BE2C (cell line): ENCODE results near the gene EXOC6B.

Experiments
- DNase-seq: peaks from one replicate; pipeline ENCODE4 v3.0.0-alpha.2; 2020
- H3K27me3 ChIP-seq: fragments of 250-450 bp; sonication (Bioruptor Pico); 2 replicates; pipeline ENCODE4 v1.5.1; 2020; ENCODE audit warnings: mild to moderate bottlenecking
- H3K36me3 ChIP-seq: fragments of 250-450 bp; sonication (Bioruptor Pico); 2 replicates; pipeline ENCODE4 v1.5.1; 2020; ENCODE audit warnings: mild to moderate bottlenecking
- H3K4me1 ChIP-seq: fragments of 250-450 bp; sonication (Bioruptor Pico); 2 replicates; pipeline ENCODE4 v1.5.1; 2020
- H3K4me3 ChIP-seq: 2 replicates; pipeline ENCODE4 v1.5.1; 2011; ENCODE audit warnings: low read depth, low read length
- H3K9me3 ChIP-seq: fragments of 250-450 bp; sonication (Bioruptor Pico); 2 replicates; pipeline ENCODE4 v1.5.1; 2020
- TF ChIP-seq, protein P1 (sequence below): IDR thresholded peaks from 2 replicates; pipeline ENCODE4 v1.5.1; 2012; ENCODE audit warnings: mild to moderate bottlenecking, low read depth, low read length

The EXOC6B gene

DNA sequence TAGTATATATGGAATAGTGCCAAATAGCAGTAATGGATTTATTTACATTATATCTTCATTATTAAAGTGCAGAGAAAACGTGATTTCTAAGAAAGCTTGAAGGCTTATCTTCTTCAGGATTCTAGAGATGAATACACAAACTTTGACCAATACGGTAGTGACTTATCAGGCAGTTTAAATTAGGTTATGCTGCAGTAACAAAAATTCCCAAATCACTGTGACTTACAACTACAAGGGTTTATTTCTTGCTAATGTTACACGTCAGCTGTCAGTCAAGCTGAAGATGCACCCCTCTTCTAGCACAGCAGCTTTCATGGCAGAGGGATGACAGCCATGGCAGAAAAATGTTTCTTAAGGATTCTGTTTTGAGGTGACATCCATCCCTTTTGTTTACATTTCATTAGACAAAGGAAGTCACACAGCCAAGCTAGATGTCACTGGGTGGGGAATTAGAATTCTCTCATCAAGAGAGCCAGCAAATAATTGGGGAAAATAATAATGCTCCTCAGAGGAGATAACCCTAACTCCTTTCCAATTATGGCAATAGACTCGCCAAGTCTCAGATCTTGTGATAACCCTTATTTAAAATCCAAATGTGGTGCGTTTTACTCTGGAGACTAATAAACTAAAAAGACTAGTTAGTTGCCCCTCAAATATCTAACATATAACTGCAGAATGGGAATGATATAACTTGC, 409.9 kb downstream of the EXOC6B start:
- no peak for DNase-seq
- TF ChIP-seq, protein P1, sequence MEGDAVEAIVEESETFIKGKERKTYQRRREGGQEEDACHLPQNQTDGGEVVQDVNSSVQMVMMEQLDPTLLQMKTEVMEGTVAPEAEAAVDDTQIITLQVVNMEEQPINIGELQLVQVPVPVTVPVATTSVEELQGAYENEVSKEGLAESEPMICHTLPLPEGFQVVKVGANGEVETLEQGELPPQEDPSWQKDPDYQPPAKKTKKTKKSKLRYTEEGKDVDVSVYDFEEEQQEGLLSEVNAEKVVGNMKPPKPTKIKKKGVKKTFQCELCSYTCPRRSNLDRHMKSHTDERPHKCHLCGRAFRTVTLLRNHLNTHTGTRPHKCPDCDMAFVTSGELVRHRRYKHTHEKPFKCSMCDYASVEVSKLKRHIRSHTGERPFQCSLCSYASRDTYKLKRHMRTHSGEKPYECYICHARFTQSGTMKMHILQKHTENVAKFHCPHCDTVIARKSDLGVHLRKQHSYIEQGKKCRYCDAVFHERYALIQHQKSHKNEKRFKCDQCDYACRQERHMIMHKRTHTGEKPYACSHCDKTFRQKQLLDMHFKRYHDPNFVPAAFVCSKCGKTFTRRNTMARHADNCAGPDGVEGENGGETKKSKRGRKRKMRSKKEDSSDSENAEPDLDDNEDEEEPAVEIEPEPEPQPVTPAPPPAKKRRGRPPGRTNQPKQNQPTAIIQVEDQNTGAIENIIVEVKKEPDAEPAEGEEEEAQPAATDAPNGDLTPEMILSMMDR: no peak
- H3K9me3 ChIP-seq: no peaks in the 10 kb centered on the region
- no peaks in the 10 kb centered on the region for H3K36me3 ChIP-seq
- H3K4me3 ChIP-seq: no peak overlapping the region
- H3K4me1 ChIP-seq: no peaks in the 10 kb centered on the region
- H3K27me3 ChIP-seq: no peaks in the 10 kb centered on the region

DNA sequence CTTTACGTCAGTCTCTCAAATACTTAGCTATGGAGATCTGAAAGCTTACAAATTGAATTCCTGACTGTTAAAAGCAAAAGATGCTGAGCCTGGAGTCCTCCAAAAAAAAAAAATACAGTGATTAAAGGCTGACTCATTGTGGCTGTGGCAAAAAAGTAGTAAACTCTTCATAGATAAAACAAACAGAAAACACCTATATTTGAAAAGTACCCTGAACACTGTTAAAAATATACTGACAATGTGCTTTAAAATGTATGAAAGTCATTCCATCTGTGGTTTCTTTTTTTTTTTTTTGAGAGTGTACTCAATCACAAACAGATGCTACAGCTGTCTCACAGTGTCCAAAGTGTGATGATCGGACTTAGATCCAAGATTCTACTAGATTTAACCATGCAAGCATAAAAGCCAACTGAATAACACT, 410.6 kb downstream of the EXOC6B start:
- Histone ChIP-seq H3K36me3 (no peaks in the 10 kb centered on the region), H3K27me3 (no peaks in the 10 kb centered on the region), H3K4me1 (no peaks in the 10 kb centered on the region), H3K4me3 (no peak overlapping the region), H3K9me3 (no peaks in the 10 kb centered on the region)
- DNase-seq: no peak
- TF ChIP-seq, protein P1: no peak

DNA sequence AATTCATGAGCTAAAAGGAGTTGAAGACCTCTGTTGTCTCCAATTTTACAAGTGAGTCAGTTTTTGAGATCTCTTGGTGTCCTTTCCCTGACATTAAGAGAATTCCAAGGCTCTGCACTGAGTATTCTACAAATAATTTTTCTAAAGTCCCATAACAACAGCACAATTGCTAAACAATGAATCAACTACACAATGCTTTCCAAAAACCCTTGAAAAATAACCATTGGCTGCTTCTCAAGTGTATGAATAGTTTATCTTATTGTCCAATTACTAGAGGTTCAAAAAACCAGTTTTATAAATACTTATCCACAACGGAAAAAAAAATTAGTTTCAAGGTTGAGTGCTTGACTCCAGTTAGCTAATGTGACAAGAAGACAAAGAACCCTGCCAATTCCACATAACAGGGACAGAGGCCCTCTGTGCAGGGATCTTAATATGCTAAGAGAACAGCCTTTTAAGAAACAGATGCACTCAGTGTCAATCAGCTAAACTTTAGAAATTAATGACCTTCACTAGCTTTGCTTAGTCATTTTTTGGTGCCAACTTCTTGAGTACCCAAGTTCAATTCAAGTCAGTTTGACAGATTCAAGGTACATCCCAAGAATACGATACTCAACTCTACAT, 411.6 kb downstream of the EXOC6B start:
- no peaks in the 10 kb centered on the region for H3K36me3 ChIP-seq

DNA sequence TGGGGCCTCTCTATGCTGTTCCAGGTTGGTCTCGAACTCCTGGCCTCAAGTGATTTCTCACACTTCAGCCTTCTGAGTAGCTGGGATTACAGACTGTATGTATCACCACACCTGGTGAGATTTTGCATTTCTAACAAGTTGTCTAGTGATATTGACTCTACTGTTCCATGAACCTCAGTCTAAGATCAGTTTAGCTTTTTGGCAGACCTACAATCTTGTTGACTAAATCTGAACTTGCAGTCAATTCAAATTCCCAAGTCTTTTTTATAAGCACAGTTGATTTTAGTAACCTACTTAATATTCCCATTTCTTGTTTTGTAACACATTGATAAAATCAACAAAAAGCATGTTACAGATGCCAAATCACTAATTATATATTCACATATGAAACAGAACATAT, 412.1 kb downstream of the EXOC6B start:
- TF ChIP-seq, protein P1: no peak
- Histone ChIP-seq H3K9me3 (no peaks in the 10 kb centered on the region), H3K4me3 (no peak overlapping the region), H3K36me3 (no peaks in the 10 kb centered on the region), H3K27me3 (no peaks in the 10 kb centered on the region), H3K4me1 (no peaks in the 10 kb centered on the region)
- DNase-seq: no peak

More for the DNA sequence above, 411.6 kb downstream of the EXOC6B start:
- Histone ChIP-seq H3K4me3 (no peak overlapping the region), H3K27me3 (no peaks in the 10 kb centered on the region), H3K9me3 (no peaks in the 10 kb centered on the region), H3K4me1 (no peaks in the 10 kb centered on the region)
- TF ChIP-seq, protein P1: no peak
- DNase-seq: no peak

DNA sequence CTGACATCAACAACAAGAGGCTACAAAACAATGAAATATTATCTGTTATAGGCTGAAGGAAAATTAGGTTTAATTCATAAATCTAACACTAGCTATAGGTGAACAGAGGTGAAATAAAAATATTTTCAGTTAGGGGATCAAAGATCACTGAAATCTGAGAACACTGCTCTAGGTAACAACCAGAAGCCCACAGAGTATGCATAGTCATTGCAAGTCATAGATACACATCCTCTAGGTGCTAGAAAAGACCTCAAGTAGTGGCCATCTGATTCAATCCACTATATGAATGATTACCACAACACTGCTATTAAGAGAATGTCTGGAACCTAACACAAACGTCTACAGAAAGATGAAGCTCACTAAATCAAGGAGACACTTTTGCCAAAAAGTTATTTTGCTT, 413.6 kb downstream of the EXOC6B start:
- no peaks in the 10 kb centered on the region for H3K36me3 ChIP-seq
- H3K4me3 ChIP-seq: no peak overlapping the region
- no peaks in the 10 kb centered on the region for H3K4me1 ChIP-seq
- no peaks in the 10 kb centered on the region for H3K27me3 ChIP-seq
- TF ChIP-seq, protein P1: no peak
- no peak for DNase-seq
- H3K9me3 ChIP-seq: no peaks in the 10 kb centered on the region

DNA sequence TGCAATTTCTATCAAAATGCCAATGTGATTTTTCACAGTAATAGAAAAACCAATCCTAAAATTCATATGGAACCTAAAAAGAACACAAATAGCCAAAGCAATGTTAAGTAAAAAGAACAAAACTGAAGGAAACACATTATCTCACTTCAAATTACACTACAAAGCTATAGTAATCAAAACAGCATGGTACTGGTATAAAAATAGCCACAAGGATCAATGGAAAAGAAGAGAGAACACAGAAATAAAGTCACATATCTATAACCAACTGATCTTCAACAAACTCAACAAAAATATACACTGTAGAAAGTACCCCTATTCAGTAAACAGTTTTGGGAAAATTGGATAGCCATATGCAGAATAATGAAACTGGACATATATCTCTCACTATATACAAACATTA, 426.0 kb downstream of the EXOC6B start:
- Histone ChIP-seq H3K4me1 (no peaks in the 10 kb centered on the region), H3K4me3 (no peak overlapping the region), H3K9me3 (no peaks in the 10 kb centered on the region), H3K27me3 (no peaks in the 10 kb centered on the region), H3K36me3 (no peaks in the 10 kb centered on the region)
- DNase-seq: no peak
- TF ChIP-seq, protein P1: no peak
